ENCODE results near the gene MALAT1.
A peak's percentile ranks its signal among the peaks of the same experiment; 100 is the strongest.

Gene MALAT1

DNA sequence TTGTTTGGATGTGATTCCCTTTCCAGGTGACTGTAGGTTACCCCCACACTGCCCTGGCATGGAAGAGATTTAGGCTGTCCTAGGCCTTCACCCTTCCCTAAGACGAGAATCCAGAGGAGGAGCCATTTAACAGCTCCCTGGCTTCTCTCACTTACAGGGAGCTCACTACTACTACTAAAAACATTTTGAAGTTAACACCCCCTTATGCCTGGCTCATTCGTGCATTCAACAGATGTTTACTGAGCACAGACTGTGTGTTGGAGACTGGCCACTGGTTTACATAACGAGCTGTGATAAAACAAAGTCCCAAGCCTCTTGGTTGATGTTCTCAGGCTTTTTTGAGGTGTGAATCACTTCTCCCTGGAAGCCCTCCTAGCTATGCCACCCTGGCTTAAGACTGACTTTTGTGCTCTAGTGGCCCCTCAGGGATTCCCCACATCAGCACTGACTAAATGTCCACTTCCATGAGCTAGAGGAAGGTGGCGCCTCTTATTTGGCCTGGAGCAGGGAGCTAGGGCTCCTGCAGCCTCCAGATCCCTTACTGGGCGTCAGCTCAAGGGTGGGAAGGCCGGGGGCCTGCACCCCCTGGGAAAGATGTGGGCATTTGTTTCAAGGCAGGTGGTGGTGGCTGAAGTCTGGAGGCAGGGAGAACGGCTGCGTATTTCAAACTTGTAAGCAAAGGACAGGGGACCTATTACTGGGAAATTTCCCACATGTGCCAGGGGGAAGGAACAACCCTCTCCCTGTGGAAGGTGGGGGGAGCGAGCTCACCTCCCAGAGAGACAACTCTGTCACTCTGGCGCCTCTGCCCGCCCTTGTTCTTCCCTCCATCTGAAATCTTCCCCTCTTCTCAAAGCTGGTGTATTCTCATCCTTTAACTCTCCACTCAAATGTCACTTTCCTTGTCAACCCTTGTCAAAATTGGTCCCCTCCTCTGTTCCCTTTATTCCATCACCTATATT, 19.4 kb upstream of the MALAT1 start:
- DNase-seq (ENCODE audit: low read depth), result no peak

DNA sequence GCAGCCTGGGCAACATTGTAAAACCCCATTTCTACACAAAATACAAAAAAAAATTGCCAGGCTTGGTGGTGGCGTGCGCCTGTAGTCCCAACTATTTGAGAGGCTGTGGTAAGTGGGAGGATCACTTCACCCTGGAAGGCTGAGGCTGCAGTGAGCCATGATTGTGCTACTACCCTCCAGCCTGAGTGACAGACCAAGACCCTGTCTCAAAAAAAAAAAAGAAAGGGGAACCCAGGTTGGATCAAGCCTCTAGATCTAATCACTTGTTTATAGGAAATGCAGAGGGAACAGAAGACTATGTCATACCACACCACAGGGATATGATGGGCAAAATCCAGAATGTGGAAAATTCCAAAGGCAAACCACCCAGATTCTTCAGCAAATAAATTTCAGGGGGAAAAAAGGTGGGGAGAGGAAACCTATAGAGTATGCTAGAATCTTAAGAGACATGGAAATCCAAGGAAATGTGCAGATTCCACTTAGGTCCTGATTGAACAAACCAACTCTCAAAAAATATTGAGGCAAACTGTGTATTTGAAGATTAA, 16.5 kb upstream of the MALAT1 start:
- no peak for DNase-seq (ENCODE audit: low read depth)

DNA sequence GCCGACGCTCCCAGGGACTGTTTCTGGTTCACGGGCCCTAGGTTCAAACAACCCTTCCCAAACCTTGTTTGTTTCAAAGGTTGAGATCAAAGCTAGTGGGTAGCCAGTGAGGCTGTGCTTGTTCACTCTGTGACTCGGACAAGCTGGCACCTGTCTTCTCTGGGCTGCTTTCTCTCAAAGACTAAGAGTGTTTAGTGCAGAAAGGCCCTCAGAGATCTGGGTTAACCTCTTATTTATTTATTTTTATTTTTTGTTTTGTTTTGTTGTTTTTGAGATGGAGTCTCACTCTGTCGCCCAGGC, 13.0 kb upstream of the MALAT1 start:
- no peak for DNase-seq (ENCODE audit: low read depth)

DNA sequence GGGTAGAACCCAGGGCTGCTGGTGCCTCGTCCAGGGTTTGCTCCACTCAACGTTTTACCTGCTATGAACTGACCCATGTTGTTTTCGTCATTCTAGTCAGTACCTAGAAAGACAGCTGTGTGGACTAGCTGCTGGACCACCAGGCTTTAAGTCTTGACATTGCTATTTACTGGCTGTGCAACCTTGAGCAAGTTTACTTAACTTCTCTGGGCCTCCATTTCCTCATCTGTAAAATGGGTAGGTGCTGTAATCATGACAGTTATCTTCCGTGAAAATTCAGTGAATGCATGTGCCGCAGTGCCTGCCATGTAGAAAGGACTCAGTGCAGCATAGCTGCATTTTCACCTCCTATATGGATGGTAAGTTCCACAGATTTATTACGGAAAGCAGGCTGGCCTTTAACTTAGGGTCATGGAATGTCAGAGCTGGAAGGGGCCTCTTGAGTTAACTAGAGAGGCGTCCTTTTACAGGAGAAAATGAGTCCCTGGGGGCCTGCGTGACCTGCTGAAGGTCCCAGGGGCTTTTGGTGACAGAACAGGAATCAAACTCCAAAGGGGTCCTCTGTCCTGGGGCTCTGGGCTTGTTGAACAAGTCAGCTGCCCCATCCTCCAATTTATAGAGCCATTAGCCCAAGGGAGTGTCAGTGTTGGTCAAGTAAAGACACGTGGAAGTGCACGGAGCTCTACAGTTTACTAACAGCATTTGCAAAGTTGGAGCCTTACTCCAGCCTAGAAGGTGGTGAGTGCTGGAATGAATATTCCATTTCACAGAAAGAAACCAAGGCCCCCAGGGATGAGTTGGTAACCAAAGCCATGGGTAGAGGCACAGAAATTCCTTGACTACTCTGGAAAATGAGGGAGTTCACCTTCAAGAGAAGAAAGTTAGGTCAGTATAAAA, 12.0 kb upstream of the MALAT1 start:
- DNase-seq (ENCODE audit: low read depth), result no peak

DNA sequence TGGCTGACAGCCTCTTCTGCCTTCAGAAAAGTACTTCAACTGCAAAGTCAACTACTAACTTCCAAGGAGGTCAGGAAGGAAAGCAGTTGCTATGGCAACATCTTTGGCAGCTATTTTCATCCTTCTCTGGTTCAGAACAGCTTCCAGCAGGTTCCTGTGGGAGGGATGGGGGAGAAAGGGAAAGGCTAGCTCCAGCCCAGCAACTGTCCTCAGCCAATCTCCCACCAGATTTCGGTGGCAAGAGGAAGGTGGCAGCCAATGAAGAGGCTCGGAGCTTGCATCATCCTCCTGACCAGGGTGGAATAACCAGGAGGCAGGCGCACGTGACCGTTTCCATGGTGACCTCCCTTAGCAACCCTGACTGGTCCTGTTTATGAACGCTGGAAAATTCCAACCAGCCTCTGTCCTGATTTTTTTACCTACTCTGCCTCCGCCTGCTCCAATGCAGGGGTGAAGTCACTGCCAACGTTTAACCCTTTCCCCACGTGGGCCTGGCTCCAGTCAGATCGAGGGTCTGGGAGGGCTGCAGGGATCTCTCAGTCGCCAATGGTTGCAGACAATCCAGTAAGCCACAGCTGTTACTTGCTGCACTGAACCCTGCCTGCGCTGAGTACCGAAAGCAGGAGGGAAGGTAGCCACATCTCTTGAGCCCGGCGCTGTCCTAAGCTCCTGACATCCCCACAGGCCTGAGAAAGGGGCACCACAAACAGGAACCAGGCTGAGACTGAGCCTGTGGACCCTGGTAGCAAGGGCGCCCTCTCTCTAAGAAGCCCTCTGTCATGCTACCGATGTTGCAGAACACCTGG, 11.2 kb upstream of the MALAT1 start:
- no peak for DNase-seq (ENCODE audit: low read depth)

DNA sequence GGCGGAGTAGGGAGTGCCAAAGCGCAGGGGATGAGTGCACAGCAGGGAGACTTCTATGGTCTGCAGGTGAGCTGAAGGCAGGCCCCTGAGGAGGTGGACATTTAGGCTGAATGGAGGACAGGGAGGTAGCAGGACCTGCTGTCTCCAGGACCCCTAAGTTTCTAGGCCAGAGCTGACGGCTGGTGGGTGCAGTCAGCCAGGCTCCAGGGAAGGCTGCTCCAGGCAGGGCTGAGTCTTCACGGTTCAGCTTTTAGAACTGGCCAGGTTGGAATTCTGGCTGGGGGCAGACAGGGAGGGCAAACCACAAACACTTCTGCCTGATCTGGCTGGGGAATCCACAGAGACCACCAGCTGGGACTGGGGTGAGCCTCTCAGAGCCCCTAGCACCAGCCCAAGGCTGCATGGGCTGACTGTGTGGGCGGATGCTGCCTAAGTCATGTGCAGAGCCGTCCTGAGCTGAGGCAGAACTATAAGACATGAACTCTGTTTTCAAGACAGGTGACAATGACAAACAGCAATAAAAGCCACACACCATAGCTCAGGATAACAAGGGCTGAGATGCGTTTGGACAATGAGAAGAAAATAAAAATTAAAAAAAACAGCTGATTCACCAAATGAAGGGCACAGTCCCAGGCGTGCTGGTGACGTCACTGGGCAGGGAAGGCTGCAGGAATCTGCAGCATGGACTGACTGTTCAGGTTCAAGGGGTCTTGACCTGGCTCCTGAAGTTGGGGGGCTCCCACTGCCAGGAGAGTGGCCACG, 10.4 kb upstream of the MALAT1 start:
- DNase-seq (ENCODE audit: low read depth), result no peak

DNA sequence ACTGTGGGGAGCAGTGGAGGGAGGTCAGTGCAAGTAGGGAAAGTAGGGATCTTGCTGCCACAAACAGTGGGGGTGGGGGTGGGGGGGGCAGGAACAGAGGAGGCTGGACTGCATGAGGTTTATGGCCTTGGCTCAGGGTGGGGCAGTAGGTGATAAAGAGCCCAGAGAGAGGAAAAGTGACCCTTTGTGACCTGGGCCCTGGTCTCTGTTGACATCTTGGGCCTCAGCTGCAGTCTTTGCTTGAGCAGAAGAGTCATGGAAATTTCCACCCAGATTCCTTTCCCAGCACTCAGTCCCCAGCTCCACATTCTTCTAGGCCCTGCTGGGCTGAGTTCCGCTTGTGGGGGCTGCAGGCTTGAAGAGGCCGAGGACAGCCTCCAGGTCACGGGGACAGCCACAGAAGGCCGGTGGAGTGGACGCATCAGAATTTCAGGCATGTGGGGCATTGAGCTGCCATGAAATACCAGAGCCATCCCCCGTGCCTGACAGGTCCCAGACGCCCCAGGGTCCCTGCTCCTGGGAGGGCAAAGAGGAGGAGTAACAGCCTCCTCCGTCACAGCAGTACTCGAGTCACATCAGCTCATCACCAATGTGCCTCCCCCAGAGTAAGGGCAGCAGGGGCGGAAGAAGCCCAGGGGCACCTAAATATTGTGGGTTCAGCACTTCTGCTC, 9.7 kb upstream of the MALAT1 start:
- DNase-seq (ENCODE audit: low read depth), result no peak

DNA sequence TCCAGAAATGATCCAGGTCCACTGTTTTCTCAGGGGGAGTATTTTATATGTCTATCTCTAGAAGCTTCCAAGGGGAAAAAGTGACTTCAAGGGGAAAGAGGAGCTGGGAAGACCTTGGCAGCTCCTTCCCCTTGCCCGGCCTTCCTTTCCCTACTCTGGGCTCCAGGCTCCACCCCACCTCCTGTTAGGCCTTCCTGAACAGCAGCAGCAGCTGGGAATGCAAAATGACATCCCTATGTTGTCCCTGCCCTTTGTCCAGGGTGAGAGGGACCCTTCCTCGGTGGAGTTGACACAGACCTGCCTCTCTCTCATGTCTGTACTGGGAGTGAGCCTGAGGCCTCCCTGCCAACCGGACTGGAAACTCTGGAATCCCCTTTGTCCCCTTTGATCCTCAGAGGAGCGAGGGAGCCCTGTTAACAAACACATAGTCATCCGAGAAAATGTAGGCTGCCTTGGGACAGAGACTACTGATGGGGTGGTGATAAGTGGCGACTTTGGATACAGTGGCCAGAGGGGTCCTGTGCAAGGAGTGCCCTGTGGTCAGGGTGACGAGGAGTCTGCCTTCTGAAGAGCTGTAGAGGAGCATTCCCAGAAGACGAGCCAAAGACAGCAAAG, 9.0 kb upstream of the MALAT1 start:
- no peak for DNase-seq (ENCODE audit: low read depth)

DNA sequence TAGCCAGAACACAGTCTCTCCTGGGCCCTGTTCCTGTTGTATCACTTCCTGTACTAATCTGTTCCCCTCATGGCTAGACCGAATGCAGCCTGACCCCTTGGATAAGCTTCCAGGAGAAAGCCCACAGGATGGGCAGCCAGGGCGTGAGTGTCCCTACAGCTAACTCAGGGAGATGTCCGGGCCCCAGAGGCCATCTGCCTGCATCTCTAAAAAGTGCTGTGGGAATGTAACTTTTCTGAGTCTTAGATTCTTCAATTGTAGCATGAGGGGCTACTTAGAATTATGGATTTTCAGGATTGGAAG, 7.7 kb upstream of the MALAT1 start:
- DNase-seq (ENCODE audit: low read depth), result no peak

DNA sequence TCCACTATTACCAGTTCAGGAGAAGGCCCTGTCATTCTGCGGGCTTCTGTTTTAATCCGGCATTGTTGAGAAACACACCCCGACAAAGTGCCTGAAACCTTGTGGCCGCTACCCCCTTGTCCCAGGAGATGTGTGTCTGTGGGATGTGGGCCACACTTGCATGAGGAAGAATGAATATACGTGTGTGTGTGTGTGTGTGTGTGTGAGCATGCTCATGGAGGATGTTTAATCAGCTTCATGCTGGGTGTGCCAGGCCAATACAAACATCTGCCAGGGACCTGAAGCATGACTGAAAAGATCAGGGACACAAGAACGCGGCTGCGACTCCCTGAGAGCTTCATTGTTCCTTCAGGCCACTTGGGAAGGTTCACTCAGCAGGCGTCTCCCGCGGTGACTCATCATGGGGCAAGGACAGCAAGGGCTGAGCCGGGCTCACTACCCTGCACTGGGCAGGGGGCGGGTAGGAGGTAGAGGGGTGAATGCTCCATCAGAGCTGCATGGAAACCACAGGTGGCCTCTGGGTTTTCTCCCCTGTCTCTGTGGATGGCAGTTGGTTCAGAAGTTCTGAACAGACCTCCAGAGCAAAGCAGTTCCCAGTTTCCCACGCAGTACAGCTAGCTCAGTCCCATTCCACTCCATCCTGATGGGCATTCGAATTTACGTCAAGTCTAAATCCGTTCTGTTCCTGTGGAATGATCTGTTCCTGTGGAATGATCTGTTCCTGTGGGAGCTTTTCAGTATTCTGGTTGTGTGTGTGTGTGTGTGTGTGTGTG, 7.0 kb upstream of the MALAT1 start:
- no peak for DNase-seq (ENCODE audit: low read depth)

DNA sequence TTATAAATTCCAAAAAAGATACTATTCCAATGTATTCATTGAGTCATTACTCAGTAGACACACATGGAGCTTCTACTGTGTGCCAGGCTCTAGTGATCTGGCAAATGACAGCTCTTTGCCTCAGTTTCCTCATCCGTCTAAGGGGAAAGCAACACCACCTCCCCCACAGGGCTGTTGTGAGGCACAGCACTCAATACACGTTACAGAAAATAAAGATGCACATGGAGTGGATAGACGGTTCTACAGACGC, 6.5 kb upstream of the MALAT1 start:
- no peak for DNase-seq (ENCODE audit: low read depth)

DNA sequence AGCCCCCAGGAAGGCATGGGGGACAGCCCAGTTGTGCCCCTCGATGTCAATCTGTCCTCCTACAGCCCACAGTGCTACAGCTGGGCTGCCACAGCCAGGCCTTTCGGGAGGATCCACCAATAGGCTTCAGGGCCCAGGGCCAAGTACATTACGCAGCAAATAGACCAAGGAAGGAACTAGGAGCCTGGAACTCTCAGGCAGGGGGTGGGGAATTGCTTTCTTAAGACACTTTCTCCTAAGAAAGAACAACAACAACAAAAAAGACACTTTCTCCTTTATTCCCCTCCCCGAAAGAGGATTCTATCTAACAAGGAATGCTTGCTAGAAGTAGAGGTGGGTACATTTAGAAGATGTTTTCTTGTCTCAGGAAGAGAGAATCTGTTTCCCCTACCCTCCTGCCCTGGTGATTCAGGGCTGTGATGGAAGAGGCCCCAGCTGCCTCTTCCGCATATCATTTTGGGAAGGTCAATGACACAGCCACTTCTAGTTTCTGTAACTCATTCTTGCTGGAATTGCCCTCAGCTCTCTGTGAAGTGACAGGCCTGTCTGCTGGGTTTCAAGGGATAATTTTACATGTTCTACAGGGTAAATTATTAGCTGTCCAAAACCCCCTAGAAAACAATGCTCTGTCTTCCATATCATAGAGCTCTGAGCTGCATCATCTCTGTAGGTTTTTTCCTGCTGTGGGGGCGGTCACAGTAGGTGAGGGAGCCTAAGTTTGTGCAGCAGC, 6.0 kb upstream of the MALAT1 start:
- DNase-seq (ENCODE audit: low read depth), result no peak

DNA sequence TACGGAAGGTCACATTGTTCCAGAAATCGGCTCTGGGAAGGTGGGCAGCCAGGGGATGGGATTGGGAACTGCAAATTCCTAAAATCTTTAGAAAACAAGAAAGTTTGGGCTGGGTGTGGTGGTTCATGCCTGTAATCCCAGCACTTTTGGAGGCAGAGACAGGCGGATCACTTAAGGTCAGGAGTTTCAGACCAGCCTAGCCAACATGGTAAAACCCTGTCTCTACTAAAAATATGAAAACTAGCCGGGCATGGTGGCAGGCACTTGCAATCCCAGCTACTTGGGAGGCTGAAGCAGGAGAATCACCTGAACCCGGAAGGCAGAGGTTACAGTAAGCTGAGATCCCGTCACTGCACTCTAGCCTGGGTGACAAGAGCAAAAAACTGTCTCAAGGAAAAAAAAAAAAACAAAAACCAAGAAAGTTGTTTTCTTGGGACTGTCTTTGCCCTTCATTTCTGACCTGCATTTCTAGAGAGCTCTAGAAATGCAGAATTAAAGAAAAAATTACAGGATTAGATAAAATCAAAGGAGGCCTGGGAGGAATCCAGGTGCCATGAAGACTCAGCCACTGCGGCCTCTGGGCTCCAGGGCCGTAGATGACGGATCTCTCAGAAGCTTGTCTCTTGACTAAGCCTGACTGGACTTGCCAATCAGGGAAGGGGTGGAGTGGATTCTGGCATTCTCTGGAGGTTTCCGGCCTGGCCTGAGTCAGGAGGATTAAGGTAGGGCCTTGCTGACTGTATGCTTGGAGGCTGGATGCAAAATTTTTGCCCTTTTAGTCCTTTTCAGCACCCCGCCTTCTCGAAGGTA, 5.3 kb upstream of the MALAT1 start:
- DNase-seq (ENCODE audit: low read depth), result no peak

DNA sequence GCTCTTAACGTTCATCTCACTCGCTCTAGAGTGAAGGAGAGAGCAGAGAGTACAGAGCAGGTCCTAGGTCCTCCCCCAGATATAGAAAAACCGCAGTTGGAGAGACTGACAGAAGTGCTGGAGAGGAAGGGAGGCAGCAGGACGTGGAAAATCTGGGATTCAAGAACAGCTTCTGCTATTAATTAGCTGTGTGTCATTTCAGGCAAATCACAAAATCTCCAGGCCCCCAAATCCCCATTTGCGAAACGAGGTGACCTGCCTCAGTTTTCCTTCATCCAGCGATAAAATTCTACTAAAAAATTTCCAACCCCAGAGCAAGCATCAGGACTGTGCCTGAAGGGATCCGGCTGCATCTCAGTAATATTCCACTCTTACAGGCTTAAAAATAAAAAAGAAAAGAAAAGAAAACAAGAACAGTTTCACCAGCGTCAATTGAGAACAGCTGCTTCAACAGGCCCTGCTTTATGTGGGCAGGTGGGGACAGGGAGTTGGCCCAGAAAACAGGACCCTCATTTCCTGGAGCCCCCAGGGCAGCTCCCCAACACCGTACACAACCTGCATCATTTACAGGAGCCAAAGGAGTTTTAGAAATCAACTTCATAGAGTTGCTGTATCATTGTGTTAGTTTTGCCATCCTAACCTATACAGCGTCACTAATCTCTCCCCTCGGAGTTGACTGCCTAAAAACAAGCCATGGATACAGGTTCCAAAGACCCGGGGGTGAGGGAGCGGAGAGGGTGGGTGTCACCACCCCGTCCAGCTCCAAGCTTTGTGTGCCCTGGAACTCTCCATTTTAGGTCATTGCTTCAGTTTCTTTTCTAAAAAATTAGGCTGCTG, 2.3 kb upstream of the MALAT1 start:
- no peak for DNase-seq (ENCODE audit: low read depth)

DNA sequence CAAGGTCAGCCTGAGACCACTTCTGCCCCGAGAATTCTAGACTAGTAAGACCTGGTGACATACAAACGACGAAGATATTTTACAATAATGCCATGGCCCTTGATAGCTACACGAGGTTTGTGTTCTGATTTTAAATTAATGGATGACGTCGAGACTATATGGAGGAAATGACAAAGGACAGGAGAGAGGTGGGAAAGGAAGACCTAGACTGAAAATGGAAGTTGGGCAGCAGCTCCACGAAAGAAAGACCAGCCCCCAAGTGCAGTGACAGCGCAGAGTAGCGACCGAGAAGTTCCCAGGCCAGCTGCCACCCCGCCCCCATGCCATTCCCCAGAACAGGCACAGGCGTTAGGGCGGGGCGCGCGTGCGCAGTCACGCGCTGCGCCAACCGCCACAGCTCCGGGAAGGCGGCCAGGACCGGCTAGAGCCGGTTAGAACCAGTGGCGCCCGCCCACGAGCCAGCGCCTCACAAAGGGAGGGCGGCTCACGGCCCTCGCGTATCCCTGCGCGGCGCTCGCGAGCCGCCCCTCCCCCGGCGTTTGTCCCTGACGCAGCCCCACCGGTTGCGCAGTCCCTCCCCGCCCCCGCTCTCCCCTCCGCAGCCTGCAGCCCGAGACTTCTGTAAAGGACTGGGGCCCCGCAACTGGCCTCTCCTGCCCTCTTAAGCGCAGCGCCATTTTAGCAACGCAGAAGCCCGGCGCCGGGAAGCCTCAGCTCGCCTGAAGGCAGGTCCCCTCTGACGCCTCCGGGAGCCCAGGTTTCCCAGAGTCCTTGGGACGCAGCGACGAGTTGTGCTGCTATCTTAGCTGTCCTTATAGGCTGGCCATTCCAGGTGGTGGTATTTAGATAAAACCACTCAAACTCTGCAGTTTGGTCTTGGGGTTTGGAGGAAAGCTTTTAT, 1.5 kb upstream of the MALAT1 start:
- peak; percentile 97 for DNase-seq (ENCODE audit: low read depth)

DNA sequence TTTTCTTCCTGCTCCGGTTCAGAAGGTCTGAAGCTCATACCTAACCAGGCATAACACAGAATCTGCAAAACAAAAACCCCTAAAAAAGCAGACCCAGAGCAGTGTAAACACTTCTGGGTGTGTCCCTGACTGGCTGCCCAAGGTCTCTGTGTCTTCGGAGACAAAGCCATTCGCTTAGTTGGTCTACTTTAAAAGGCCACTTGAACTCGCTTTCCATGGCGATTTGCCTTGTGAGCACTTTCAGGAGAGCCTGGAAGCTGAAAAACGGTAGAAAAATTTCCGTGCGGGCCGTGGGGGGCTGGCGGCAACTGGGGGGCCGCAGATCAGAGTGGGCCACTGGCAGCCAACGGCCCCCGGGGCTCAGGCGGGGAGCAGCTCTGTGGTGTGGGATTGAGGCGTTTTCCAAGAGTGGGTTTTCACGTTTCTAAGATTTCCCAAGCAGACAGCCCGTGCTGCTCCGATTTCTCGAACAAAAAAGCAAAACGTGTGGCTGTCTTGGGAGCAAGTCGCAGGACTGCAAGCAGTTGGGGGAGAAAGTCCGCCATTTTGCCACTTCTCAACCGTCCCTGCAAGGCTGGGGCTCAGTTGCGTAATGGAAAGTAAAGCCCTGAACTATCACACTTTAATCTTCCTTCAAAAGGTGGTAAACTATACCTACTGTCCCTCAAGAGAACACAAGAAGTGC, 661 bp upstream of the MALAT1 start:
- DNase-seq (ENCODE audit: low read depth), result peak; percentile 50

All from activated T-helper 1 cell treated with Interleukin-2 at 50 U/mL for 16 hours (primary cell).